ENCODE measurements around the gene OR8B8.

DNA sequence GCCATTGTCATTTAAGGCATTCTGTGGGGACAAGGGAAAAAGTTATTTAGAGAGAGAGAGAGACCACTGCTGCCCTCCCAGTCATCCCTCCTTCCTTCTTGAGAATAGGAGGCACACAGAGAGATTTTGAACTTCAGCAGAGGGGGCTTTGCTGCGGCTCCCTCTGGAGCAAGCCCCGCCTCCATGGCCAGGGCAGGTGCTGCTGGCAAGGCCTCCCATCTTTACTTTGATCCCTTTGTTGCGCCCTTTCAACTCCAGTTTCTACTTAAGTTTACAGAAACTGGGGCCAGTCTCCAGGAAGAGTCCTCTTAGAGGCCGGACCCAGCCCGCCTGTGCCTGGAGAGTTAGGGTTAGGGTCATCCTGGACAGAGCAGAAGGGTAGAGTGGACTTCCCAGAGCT lies 4.4 kb downstream of the OR8B8 start:
- TF ChIP-seq, protein P1, sequence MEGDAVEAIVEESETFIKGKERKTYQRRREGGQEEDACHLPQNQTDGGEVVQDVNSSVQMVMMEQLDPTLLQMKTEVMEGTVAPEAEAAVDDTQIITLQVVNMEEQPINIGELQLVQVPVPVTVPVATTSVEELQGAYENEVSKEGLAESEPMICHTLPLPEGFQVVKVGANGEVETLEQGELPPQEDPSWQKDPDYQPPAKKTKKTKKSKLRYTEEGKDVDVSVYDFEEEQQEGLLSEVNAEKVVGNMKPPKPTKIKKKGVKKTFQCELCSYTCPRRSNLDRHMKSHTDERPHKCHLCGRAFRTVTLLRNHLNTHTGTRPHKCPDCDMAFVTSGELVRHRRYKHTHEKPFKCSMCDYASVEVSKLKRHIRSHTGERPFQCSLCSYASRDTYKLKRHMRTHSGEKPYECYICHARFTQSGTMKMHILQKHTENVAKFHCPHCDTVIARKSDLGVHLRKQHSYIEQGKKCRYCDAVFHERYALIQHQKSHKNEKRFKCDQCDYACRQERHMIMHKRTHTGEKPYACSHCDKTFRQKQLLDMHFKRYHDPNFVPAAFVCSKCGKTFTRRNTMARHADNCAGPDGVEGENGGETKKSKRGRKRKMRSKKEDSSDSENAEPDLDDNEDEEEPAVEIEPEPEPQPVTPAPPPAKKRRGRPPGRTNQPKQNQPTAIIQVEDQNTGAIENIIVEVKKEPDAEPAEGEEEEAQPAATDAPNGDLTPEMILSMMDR (IDR thresholded peaks at IDR 0.05; ENCODE audit: extremely low read depth in 1 of 2, insufficient read depth in 1 of 2, low read depth in 1 of 2, low read length in 2 of 2), result no peak
- TF ChIP-seq POLR2AphosphoS5 (IDR thresholded peaks at IDR 0.05; ENCODE audit: insufficient read depth, low read depth, low read length), result no peak

Data from endothelial cell of umbilical vein (primary cell).